HG03342 (cell line): ENCODE data around the gene CPA4.
"Not testable (repeated sequence)": the region's sequence is repeated elsewhere in the genome, so short reads cannot be mapped to it uniquely, and the experiment has no call there.

Experiments used
- ATAC-seq: cut with Tn5 transposase; IDR thresholded peaks from one replicate; pipeline ENCODE4 v1.9.1; 2021; ENCODE audit warnings: mild to moderate bottlenecking, moderate library complexity; ENCODE audit not compliant: unreplicated experiment

The CPA4 gene

GRCh38 chr7:130299866-130300265, 6.9 kb downstream of the CPA4 start:
- ATAC-seq, result no peak

DNA sequence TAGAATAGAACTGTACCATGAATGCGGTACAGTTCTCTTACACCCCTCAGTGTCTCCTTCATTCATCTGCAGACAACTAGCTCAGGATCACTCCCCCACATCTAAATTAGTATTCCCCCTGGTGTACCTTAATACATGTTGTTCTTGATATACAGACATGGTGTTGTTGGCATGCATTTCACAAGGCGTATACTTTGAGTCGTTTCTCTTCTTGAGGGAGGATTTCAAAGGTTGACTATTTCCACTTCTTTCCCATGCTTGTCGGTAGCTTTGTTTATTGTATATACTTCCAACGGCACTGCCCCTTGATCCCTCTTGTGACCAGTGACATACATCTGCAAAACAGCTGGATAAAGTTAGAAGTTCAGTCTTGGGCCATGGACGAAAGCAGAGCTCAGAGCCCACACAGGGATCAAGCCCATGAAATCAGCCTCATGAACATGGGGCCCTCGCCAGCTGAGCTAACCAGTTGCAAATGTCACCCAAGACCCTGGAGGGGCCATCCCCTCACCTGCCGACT, 8.6 kb downstream of the CPA4 start:
- ATAC-seq, result no peak

DNA sequence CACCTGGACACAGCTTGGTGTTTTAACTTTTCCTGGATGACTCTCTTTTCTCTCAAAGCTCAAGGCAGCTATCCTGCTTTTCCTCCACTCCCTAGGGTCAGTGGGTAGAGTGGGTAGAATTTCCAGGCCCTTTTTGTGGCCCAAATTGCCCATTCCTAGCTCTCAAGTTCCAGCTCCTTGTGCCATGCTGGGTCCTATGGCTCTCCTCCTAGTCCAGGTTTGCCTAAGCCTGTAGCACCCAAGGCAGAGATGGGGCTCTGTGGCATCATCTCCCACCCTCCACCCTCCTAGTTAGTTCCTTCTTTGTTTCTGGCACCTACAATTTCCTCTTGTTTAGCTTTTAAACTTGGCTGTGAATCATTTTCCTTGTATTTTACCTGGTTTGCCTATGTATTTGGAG, 9.7 kb downstream of the CPA4 start:
- ATAC-seq, result no peak

GRCh38 chr7:130303127-130303526, 10.2 kb downstream of the CPA4 start:
- no peak for ATAC-seq

DNA sequence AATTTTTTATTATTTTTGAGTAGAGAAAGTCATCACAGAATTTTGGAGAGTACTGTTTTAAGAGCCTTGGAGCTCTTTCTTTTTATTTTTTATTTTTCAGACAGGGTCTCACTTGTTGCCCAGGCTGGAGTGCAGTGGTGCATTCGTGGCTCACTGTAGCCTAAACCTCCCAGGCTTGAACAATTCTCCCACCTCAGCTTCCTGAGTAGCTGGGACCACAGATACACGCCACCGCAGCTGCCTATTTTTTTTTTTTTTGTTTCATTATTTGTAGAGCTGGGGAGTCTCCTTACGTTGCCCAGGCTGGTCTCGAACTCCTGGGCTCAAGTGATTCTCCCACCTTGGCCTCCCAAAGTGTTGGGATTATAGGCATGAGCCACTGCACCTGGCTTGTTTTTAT, 10.6 kb downstream of the CPA4 start:
- ATAC-seq, result no peak

- no peak for ATAC-seq
Measured at GRCh38 chr7:130303982-130304381, 11.0 kb downstream of the CPA4 start.

DNA sequence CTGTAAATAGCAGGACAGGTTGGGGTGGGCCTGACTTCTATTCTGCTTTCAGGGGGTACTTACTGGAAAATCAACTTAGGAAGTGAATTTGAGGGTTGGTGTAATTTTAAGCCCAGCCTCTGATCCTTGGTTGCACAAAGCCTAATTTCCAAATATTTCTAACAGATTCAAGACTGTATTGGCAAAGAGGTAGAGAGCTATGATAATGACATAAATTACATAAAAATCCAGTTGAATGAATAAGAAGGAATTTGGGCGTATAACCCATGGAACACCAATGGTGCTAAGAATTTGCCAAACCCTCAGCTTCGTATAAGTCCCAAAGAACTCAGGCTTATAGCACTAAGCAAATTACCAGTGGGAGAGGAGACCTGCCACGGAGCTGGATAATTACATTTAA, 11.9 kb downstream of the CPA4 start:
- no peak for ATAC-seq

- ATAC-seq, result no peak
Measured at GRCh38 chr7:130305433-130306042, 12.6 kb downstream of the CPA4 start.

DNA sequence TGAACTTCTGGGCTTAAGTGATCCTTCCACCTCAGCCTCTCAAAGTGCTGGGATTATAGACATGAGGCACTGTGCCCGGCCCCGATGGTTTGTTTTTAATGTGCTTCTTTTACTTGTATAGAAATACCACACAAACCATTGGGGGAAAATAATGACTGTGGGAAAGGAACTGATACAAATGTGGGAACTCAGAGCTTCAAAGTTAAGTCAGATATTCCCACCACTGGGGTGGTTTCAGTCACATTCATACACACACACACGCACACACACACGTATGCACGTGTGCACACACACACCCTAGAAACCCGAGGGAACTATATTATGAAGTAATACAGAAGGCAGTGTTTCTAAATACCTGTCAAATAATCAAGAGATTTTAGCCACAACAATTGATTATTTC, 17.0 kb downstream of the CPA4 start:
- no peak for ATAC-seq

GRCh38 chr7:130314305-130314704, 21.3 kb downstream of the CPA4 start:
- no peak for ATAC-seq

- ATAC-seq, result no peak
Measured at GRCh38 chr7:130319541-130319940, 26.6 kb downstream of the CPA4 start.

DNA sequence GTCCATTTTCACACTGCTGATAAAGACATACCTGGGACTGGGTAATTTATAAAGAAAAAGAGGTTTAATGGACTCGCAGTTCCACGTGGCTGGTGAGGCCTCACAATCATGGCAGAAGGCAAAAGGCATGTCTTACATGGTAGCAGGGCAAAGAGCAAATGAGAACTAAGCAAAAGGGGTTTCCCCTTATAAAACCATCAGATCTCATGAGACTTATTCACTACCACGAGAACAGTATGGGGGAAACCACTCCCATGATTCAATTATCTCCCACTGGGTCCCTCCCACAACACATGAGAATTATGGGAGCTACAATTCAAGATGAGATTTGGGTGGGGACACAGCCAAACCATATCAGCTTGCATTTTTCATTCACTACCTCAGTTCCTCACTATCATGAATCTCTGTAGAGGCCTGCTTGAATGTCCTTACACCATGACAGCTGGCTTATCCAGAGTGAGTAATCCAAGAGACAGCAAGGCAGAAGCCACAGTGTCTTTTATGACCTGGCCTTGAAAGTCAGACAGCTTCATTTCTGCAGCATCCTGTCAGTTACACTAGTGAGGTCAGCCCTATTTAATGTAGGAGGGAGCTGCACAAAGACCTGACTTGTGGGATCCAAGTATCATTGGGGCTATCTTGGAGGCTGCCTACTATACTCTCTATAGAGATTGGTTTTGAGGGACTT, 28.7 kb downstream of the CPA4 start:
- not testable (repeated sequence) for ATAC-seq

DNA sequence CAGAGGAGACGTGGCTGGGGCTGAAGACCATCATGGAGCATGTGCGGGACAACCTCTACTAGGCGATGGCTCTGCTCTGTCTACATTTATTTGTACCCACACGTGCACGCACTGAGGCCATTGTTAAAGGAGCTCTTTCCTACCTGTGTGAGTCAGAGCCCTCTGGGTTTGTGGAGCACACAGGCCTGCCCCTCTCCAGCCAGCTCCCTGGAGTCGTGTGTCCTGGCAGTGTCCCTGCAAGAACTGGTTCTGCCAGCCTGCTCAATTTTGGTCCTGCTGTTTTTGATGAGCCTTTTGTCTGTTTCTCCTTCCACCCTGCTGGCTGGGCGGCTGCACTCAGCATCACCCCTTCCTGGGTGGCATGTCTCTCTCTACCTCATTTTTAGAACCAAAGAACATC, 29.7 kb downstream of the CPA4 start:
- no peak for ATAC-seq

GRCh38 chr7:130324306-130324943, 31.5 kb downstream of the CPA4 start:
- no peak for ATAC-seq

- no peak for ATAC-seq
Measured at GRCh38 chr7:130329681-130330080, 36.7 kb downstream of the CPA4 start.

GRCh38 chr7:130332259-130333053, 39.5 kb downstream of the CPA4 start:
- no peak for ATAC-seq

GRCh38 chr7:130333832-130334231, 40.9 kb downstream of the CPA4 start:
- ATAC-seq, result no peak

GRCh38 chr7:130334274-130334673, 41.3 kb downstream of the CPA4 start:
- no peak for ATAC-seq

- ATAC-seq, result no peak
Measured at GRCh38 chr7:130337410-130337971, 44.5 kb downstream of the CPA4 start.

DNA sequence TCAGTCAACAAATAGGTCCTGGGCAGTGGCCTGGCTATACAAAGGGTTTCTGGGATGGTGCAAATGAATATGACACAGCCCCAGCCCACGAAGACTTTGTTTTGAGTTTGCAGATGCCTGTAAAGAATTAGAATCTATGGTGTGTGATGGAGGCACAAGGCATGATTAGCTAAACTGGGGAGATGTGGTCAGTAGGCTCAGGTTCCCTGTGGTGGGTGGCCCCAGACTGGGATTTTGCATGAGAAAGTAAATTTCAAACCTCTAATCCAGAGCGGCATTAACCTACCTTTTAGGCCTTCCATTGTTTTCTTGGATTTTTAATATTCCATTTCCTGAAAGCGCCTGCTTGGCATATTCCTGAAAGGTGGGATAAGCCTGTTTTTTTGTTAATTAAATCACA, 45.3 kb downstream of the CPA4 start:
- ATAC-seq, result no peak

DNA sequence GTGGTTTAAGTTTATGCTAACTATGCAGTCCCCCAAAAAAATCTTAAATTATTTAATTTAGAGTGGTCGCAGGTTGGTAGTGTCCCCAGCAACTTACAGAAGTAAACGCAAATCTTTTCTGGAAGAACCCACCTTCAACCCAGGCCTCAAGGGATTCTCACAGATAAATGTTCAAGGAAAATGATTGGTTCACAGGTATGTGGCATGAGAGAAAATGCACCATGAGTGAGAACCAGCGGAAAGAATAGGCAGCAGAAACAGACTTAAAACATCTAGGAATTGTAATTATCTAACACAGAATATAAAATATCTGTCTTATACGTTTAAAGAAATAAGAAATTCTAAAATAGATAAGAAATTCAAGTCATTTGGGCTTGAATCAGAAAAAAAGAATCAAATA, 48.9 kb downstream of the CPA4 start:
- ATAC-seq, result no peak
